Erythroblast (primary cell): ENCODE results near the gene MOCS1.

Source experiments
- GATA1 ChIP-seq: IDR thresholded peaks from 2 replicates; pipeline ENCODE4 v1.6.1; 2011; ENCODE audit warnings: low read depth, mild to moderate bottlenecking, control low read depth, low read length, moderate library complexity
- POLR2A ChIP-seq: IDR thresholded peaks from 2 replicates; pipeline ENCODE4 v1.6.1; 2011; ENCODE audit warnings: mild to moderate bottlenecking, low read length

- TF ChIP-seq POLR2A (no peak), GATA1 (no peak)
These were observed 11.4 kb downstream of the MOCS1 start for GRCh38 chr6:39922821-39923220.
